Measurements from ENCODE around the gene VAV2.

Gene VAV2

GRCh38 chr9:133803028-133803585, 189.0 kb downstream of the VAV2 start:
- Histone ChIP-seq H3K79me1 (ENCODE audit: low read length) (no peaks in the 10 kb centered on the region), H3K4me1 (ENCODE audit: control insufficient read depth, low read depth, low read length) (no peaks in the 10 kb centered on the region), H3K79me2 (ENCODE audit: control insufficient read depth, insufficient read depth, low read length) (no peaks in the 10 kb centered on the region), H3K9ac (ENCODE audit: low read length) (no peak overlapping the region), H3K18ac (ENCODE audit: low read length) (no peak overlapping the region), H3K4ac (ENCODE audit: low read depth, low read length) (no peak overlapping the region), H3K4me2 (ENCODE audit: low read length) (no peak overlapping the region), H2BK15ac (replicated peaks; ENCODE audit: low read depth) (no peak overlapping the region), H2BK120ac (ENCODE audit: low read depth, low read length) (no peak overlapping the region), H3K36me3 (ENCODE audit: control insufficient read depth, insufficient read depth, low read length) (no peaks in the 10 kb centered on the region), H4K8ac (ENCODE audit: low read depth, low read length) (no peak overlapping the region), H3K23ac (ENCODE audit: low read length) (no peak overlapping the region), H3K27me3 (ENCODE audit: insufficient read depth, low read length, poor library complexity) (no peaks in the 10 kb centered on the region), H3K56ac (ENCODE audit: low read length) (no peak overlapping the region), H4K5ac (ENCODE audit: low read length) (no peak overlapping the region), H2AK5ac (ENCODE audit: low read length) (no peak overlapping the region), H2BK5ac (ENCODE audit: low read length) (no peak overlapping the region), H3K4me3 (ENCODE audit: low read length) (no peak overlapping the region), H3K27ac (ENCODE audit: low read depth, low read length) (no peak overlapping the region)
- DNase-seq, result no peak
- WGBS (ENCODE audit: extremely low coverage, insufficient coverage, low lambda C conversion rate), result no CpG with 5 or more reads among the region's 21 CpGs

DNA sequence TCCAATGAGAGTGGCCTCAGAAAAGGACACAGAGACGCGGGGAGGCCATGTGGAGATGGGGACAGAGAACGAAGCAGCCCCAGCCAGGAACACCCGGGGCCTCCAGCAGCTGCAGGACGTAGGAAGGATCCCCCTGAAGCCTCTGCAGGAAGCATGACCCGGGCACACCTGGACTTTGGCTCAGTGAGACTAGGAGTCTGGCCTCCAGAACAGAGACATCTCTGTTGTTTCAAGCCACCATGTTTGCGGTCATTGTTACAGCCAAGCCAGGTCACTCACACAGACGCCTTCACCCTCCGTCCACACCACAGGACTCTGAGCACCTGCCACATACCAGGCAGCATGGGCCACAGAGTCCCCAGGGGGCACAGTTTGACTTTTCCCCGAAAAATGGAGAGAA, 190.4 kb downstream of the VAV2 start:
- no peak for DNase-seq
- Histone ChIP-seq H3K4ac (ENCODE audit: low read depth, low read length) (no peak overlapping the region), H3K4me3 (ENCODE audit: low read length) (no peak overlapping the region), H3K9ac (ENCODE audit: low read length) (no peak overlapping the region), H2BK120ac (ENCODE audit: low read depth, low read length) (no peak overlapping the region), H3K36me3 (ENCODE audit: control insufficient read depth, insufficient read depth, low read length) (no peaks in the 10 kb centered on the region), H2BK15ac (replicated peaks; ENCODE audit: low read depth) (no peak overlapping the region), H3K27ac (ENCODE audit: low read depth, low read length) (no peak overlapping the region), H4K5ac (ENCODE audit: low read length) (no peak overlapping the region), H3K79me1 (ENCODE audit: low read length) (no peaks in the 10 kb centered on the region), H2BK5ac (ENCODE audit: low read length) (no peak overlapping the region), H3K23ac (ENCODE audit: low read length) (no peak overlapping the region), H3K4me2 (ENCODE audit: low read length) (no peak overlapping the region), H2AK5ac (ENCODE audit: low read length) (no peak overlapping the region), H3K79me2 (ENCODE audit: control insufficient read depth, insufficient read depth, low read length) (no peaks in the 10 kb centered on the region), H3K4me1 (ENCODE audit: control insufficient read depth, low read depth, low read length) (no peaks in the 10 kb centered on the region), H3K27me3 (ENCODE audit: insufficient read depth, low read length, poor library complexity) (no peaks in the 10 kb centered on the region), H3K18ac (ENCODE audit: low read length) (no peak overlapping the region), H4K8ac (ENCODE audit: low read depth, low read length) (no peak overlapping the region), H3K56ac (ENCODE audit: low read length) (no peak overlapping the region)
- no CpG with 5 or more reads among the region's 10 CpGs for whole genome bisulfite sequencing (ENCODE audit: extremely low coverage, insufficient coverage, low lambda C conversion rate)

DNA sequence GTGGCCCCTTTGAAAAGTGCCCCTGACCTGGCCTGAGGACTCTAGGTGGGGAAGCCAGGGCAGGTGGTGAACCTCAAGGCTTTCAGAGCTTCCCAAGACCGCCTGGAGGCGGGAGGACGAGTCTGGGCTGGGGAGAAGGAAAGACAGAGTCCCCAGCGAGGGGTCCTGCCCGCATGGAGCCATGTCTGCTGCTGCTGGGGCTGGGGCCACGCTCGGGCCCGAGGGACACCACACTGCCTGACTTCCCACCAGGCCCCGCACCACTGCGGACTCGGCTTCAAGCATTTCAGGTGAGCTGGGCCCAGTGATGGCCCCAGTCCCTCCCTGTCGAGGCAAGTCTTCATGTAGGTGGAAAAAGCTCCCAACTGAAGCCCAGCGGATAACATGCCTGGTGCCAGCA, 191.9 kb downstream of the VAV2 start:
- no peak overlapping the region for H3K23ac ChIP-seq (ENCODE audit: low read length)
- H3K4ac ChIP-seq (ENCODE audit: low read depth, low read length), result no peak overlapping the region
- no peaks in the 10 kb centered on the region for H3K36me3 ChIP-seq (ENCODE audit: control insufficient read depth, insufficient read depth, low read length)
- no peak overlapping the region for H3K56ac ChIP-seq (ENCODE audit: low read length)
- no peak for DNase-seq
- H2BK5ac ChIP-seq (ENCODE audit: low read length), result no peak overlapping the region
- no CpG with 5 or more reads among the region's 13 CpGs for WGBS (ENCODE audit: extremely low coverage, insufficient coverage, low lambda C conversion rate)
- H2BK15ac ChIP-seq (replicated peaks; ENCODE audit: low read depth), result no peak overlapping the region
- no peak overlapping the region for H3K9ac ChIP-seq (ENCODE audit: low read length)
- no peak overlapping the region for H3K27ac ChIP-seq (ENCODE audit: low read depth, low read length)
- no peak overlapping the region for H3K4me3 ChIP-seq (ENCODE audit: low read length)
- no peak overlapping the region for H4K8ac ChIP-seq (ENCODE audit: low read depth, low read length)
- H2AK5ac ChIP-seq (ENCODE audit: low read length), result no peak overlapping the region
- no peaks in the 10 kb centered on the region for H3K4me1 ChIP-seq (ENCODE audit: control insufficient read depth, low read depth, low read length)
- H3K27me3 ChIP-seq (ENCODE audit: insufficient read depth, low read length, poor library complexity), result no peaks in the 10 kb centered on the region
- H3K4me2 ChIP-seq (ENCODE audit: low read length), result no peak overlapping the region
- H2BK120ac ChIP-seq (ENCODE audit: low read depth, low read length), result no peak overlapping the region
- H3K79me1 ChIP-seq (ENCODE audit: low read length), result no peaks in the 10 kb centered on the region
- H3K79me2 ChIP-seq (ENCODE audit: control insufficient read depth, insufficient read depth, low read length), result no peaks in the 10 kb centered on the region
- H3K18ac ChIP-seq (ENCODE audit: low read length), result no peak overlapping the region
- H4K5ac ChIP-seq (ENCODE audit: low read length), result no peak overlapping the region

DNA sequence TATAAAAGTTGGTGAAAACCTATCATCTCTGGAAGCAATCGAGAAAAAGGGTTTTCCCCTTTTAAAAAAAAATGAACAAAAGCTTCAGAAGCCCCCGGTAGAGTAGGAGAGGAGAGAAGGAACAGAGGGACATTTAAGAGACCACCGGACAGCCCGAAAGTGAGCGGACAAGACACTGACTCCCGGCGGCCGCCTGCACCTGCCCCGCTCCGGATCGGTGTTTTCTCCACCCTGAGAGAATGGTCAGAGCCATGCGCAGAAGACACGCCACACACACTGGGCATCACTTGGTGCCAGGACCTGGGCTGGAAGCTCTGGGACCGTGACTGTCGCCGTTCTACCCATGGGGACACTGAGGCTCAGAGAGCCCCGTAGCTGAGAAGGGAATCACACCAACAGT, 192.4 kb downstream of the VAV2 start:
- Histone ChIP-seq H3K4me3 (ENCODE audit: low read length) (no peak overlapping the region), H3K18ac (ENCODE audit: low read length) (no peak overlapping the region), H2BK5ac (ENCODE audit: low read length) (no peak overlapping the region), H3K79me2 (ENCODE audit: control insufficient read depth, insufficient read depth, low read length) (no peaks in the 10 kb centered on the region), H3K23ac (ENCODE audit: low read length) (no peak overlapping the region), H2AK5ac (ENCODE audit: low read length) (no peak overlapping the region), H3K79me1 (ENCODE audit: low read length) (no peaks in the 10 kb centered on the region), H4K8ac (ENCODE audit: low read depth, low read length) (no peak overlapping the region), H3K9ac (ENCODE audit: low read length) (no peak overlapping the region), H2BK15ac (replicated peaks; ENCODE audit: low read depth) (no peak overlapping the region), H2BK120ac (ENCODE audit: low read depth, low read length) (no peak overlapping the region), H3K27me3 (ENCODE audit: insufficient read depth, low read length, poor library complexity) (no peaks in the 10 kb centered on the region), H3K27ac (ENCODE audit: low read depth, low read length) (no peak overlapping the region), H3K56ac (ENCODE audit: low read length) (no peak overlapping the region), H3K4me1 (ENCODE audit: control insufficient read depth, low read depth, low read length) (no peaks in the 10 kb centered on the region), H3K4ac (ENCODE audit: low read depth, low read length) (no peak overlapping the region), H4K5ac (ENCODE audit: low read length) (no peak overlapping the region), H3K36me3 (ENCODE audit: control insufficient read depth, insufficient read depth, low read length) (no peaks in the 10 kb centered on the region), H3K4me2 (ENCODE audit: low read length) (no peak overlapping the region)
- no peak for DNase-seq
- WGBS (ENCODE audit: extremely low coverage, insufficient coverage, low lambda C conversion rate), result no CpG with 5 or more reads among the region's 17 CpGs

DNA sequence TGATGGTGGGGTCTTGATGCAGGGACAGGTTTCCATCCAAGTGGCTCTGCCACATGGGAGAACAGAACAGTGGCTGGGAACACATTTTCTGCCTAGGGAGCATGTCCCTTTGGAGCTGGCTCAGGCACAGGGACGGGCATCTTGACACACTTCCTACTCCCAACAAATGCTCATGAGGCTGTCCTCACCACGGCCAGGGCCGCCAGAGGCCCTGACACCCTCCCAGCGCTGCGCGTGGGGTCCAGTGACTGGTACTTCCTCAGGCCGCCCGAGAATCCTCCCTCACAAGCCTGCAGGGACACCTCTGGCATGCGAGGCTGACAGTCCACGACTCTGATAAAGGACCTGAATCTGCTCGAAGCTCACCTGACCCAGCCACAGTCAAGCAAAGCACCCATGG, 193.0 kb downstream of the VAV2 start:
- DNase-seq, result no peak
- Histone ChIP-seq H3K4me1 (ENCODE audit: control insufficient read depth, low read depth, low read length) (no peaks in the 10 kb centered on the region), H3K27me3 (ENCODE audit: insufficient read depth, low read length, poor library complexity) (no peaks in the 10 kb centered on the region), H3K79me1 (ENCODE audit: low read length) (no peaks in the 10 kb centered on the region), H2BK120ac (ENCODE audit: low read depth, low read length) (no peak overlapping the region), H3K27ac (ENCODE audit: low read depth, low read length) (no peak overlapping the region), H3K18ac (ENCODE audit: low read length) (no peak overlapping the region), H3K4me2 (ENCODE audit: low read length) (no peak overlapping the region), H3K36me3 (ENCODE audit: control insufficient read depth, insufficient read depth, low read length) (no peaks in the 10 kb centered on the region), H3K4me3 (ENCODE audit: low read length) (no peak overlapping the region), H2BK5ac (ENCODE audit: low read length) (no peak overlapping the region), H3K4ac (ENCODE audit: low read depth, low read length) (no peak overlapping the region), H4K5ac (ENCODE audit: low read length) (no peak overlapping the region), H4K8ac (ENCODE audit: low read depth, low read length) (no peak overlapping the region), H2AK5ac (ENCODE audit: low read length) (no peak overlapping the region), H3K56ac (ENCODE audit: low read length) (no peak overlapping the region), H3K9ac (ENCODE audit: low read length) (no peak overlapping the region), H3K23ac (ENCODE audit: low read length) (no peak overlapping the region), H3K79me2 (ENCODE audit: control insufficient read depth, insufficient read depth, low read length) (no peaks in the 10 kb centered on the region), H2BK15ac (replicated peaks; ENCODE audit: low read depth) (no peak overlapping the region)
- no CpG with 5 or more reads among the region's 11 CpGs for WGBS (ENCODE audit: extremely low coverage, insufficient coverage, low lambda C conversion rate)

GRCh38 chr9:133798160-133798559, 194.0 kb downstream of the VAV2 start:
- Histone ChIP-seq H3K56ac (ENCODE audit: low read length) (no peak overlapping the region), H3K9ac (ENCODE audit: low read length) (no peak overlapping the region), H3K79me1 (ENCODE audit: low read length) (no peaks in the 10 kb centered on the region), H2BK5ac (ENCODE audit: low read length) (no peak overlapping the region), H3K4me1 (ENCODE audit: control insufficient read depth, low read depth, low read length) (no peaks in the 10 kb centered on the region), H3K27me3 (ENCODE audit: insufficient read depth, low read length, poor library complexity) (no peaks in the 10 kb centered on the region), H3K4me2 (ENCODE audit: low read length) (no peak overlapping the region), H3K18ac (ENCODE audit: low read length) (no peak overlapping the region), H2BK120ac (ENCODE audit: low read depth, low read length) (no peak overlapping the region), H4K5ac (ENCODE audit: low read length) (no peak overlapping the region), H2AK5ac (ENCODE audit: low read length) (no peak overlapping the region), H3K27ac (ENCODE audit: low read depth, low read length) (no peak overlapping the region), H3K23ac (ENCODE audit: low read length) (no peak overlapping the region), H3K79me2 (ENCODE audit: control insufficient read depth, insufficient read depth, low read length) (no peaks in the 10 kb centered on the region), H3K4ac (ENCODE audit: low read depth, low read length) (no peak overlapping the region), H2BK15ac (replicated peaks; ENCODE audit: low read depth) (no peak overlapping the region), H3K36me3 (ENCODE audit: control insufficient read depth, insufficient read depth, low read length) (no peaks in the 10 kb centered on the region), H3K4me3 (ENCODE audit: low read length) (no peak overlapping the region), H4K8ac (ENCODE audit: low read depth, low read length) (no peak overlapping the region)
- WGBS (ENCODE audit: extremely low coverage, insufficient coverage, low lambda C conversion rate), result no CpG with 5 or more reads among the region's 9 CpGs
- no peak for DNase-seq

Measured in mesendoderm (in vitro differentiated cells).